NCI-H2107 treated with DMSO at 0.1 percent for 48 hours (cell line): Measurements from ENCODE around the gene URB2.
A peak's percentile ranks its signal among the peaks of the same experiment; 100 is the strongest.

Experiments used
- DNase-seq: peaks from one replicate; lab custom pipeline; 2025; ENCODE audit not compliant: unreplicated experiment; lab: John Stamatoyannopoulos, UW

The URB2 gene

GRCh38 chr1:229643996-229644745 lies 18.1 kb downstream of the URB2 start:
- DNase-seq = no peak

GRCh38 chr1:229645324-229645993 lies 19.4 kb downstream of the URB2 start:
- DNase-seq = no peak

- DNase-seq = no peak
These were observed 22.4 kb downstream of the URB2 start for GRCh38 chr1:229648406-229648805.

GRCh38 chr1:229650045-229650444 lies 24.0 kb downstream of the URB2 start:
- no peak for DNase-seq

- no peak for DNase-seq
These were observed 25.5 kb downstream of the URB2 start for GRCh38 chr1:229651546-229651945.

- no peak for DNase-seq
These were observed 27.4 kb downstream of the URB2 start for GRCh38 chr1:229653420-229653819.

- no peak for DNase-seq
These were observed 29.7 kb downstream of the URB2 start for GRCh38 chr1:229655781-229656180.

GRCh38 chr1:229657993-229658755 lies 32.1 kb downstream of the URB2 start:
- no peak for DNase-seq

GRCh38 chr1:229661022-229661877 lies 35.2 kb downstream of the URB2 start:
- DNase-seq = peak; percentile 57

- no peak for DNase-seq
These were observed 35.9 kb downstream of the URB2 start for GRCh38 chr1:229661897-229662296.

- no peak for DNase-seq
These were observed 38.2 kb downstream of the URB2 start for GRCh38 chr1:229664133-229664689.

- DNase-seq = peak; percentile 60
These were observed 40.0 kb downstream of the URB2 start for GRCh38 chr1:229665912-229666558.

GRCh38 chr1:229666585-229666984 lies 40.5 kb downstream of the URB2 start:
- peak; percentile 85 for DNase-seq

- DNase-seq = no peak
These were observed 43.3 kb downstream of the URB2 start for GRCh38 chr1:229669333-229669732.

- DNase-seq = no peak
These were observed 45.3 kb downstream of the URB2 start for GRCh38 chr1:229671310-229671709.

GRCh38 chr1:229672246-229672645 lies 46.2 kb downstream of the URB2 start:
- DNase-seq = no peak

GRCh38 chr1:229674042-229674441 lies 48.0 kb downstream of the URB2 start:
- no peak for DNase-seq

GRCh38 chr1:229675396-229675795 lies 49.3 kb downstream of the URB2 start:
- no peak for DNase-seq

- no peak for DNase-seq
These were observed 59.1 kb downstream of the URB2 start for GRCh38 chr1:229685149-229685548.

- no peak for DNase-seq
These were observed 63.2 kb downstream of the URB2 start for GRCh38 chr1:229689273-229689672.
